SH-SY5Y (cell line): ENCODE data around the gene FANCC.

Experiments
- GATA2 ChIP-seq: IDR thresholded peaks from 2 replicates; pipeline ENCODE4 v1.6.1; 2011; ENCODE audit warnings: mild to moderate bottlenecking, low read depth, low read length
- GATA3 ChIP-seq: IDR thresholded peaks from 2 replicates; pipeline ENCODE4 v1.6.1; 2011; ENCODE audit warnings: low read depth, mild to moderate bottlenecking, low read length, moderate library complexity

DNA sequence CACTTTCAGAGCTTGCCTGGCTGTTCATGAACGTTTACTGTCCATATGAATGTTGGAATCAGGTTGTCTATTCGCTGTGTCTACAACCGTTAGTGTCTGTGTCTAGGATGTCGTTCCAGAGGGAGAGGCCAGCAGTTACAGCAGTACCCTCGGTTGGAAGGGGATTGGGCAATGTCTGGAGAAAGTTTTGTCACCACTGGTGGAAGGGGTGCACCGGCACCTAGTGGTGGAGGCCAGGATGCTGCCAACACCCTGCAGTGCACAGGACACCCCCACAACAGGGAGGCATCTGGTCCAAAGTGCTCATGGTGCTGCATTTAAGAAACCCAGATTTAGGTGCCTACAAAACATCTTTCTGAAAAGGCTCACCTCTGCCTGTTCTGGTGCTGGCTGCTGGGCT lies 220.7 kb downstream of the FANCC start:
- TF ChIP-seq GATA2, result no peak
- TF ChIP-seq GATA3, result no peak
